Activated naive CD8-positive, alpha-beta T cell treated with anti-CD3 and anti-CD28 coated beads for 36 hours (primary cell): ENCODE measurements around the gene PABPN1L. TPM values are rescaled to one million over a fixed set of nuclear protein-coding genes. Genes with fewer than 3 reads are reported as not detected.

Experiments used
- DNase-seq: peaks from one replicate; pipeline ENCODE4 v3.0.0; 2021
- H3K27ac Mint-ChIP-seq: one replicate; pipeline ENCODE4 v1.8.0; 2022; ENCODE audit warnings: mild to moderate bottlenecking, moderate library complexity, mixed read lengths
- H3K27me3 Mint-ChIP-seq: one replicate; pipeline ENCODE4 v1.8.0; 2022; ENCODE audit warnings: mild to moderate bottlenecking, mixed read lengths
- H3K36me3 Mint-ChIP-seq: one replicate; pipeline ENCODE4 v1.8.0; 2021; ENCODE audit warnings: mild to moderate bottlenecking, mixed read lengths
- H3K4me1 Mint-ChIP-seq: one replicate; pipeline ENCODE4 v1.8.0; 2021; ENCODE audit warnings: mixed read lengths
- H3K4me3 Mint-ChIP-seq: one replicate; pipeline ENCODE4 v1.8.0; 2022; ENCODE audit warnings: mild to moderate bottlenecking, moderate library complexity, mixed read lengths
- H3K9me3 Mint-ChIP-seq: one replicate; pipeline ENCODE4 v1.8.0; 2022; ENCODE audit warnings: mixed read lengths
- total RNA-seq, 2 experiments: library from RNA; stranded (reverse); gene quantifications; one replicate each; pipeline ENCODE4 v1.2.3, GENCODE V29; 2021

Gene PABPN1L
- total RNA-seq, 2 experiments from 2014 or later: not detected

DNA sequence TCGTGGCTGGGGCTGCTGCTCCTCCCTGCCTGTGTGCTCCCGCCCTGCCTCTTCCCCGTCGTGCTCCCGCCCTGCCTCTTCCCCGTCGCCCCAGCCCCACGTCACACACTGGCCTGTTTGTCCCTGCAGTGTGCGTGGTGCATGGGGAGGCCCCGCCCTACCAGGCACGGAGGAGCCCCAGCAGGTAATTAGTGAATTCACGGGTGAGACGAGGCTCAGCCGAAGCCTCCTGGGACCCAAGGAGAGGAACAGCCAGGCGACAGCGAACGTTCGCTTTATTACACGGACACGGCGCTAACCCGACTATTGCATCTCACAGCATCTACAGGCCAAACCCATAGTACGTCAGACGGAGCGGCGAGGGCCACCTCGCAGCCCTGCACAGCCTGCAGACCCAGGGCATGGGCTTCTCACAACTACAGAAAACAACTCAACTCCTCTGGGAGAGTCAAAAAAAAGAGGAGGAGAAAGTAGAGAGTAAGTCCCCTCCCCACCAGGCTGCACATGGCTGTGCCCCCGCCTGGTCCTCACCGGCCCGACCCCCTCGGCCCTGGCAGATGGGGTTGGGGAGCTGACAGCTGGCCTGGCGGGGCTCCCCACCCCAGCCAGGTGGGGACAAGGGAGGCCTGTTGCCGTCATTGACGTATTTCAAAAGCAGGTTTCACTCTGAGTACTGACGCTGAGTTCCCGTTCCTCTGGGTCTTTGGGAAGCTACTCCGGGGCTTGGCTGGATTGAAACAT lies 4.3 kb upstream of the PABPN1L start:
- peaks cover 10% of the 10 kb centered on the region for H3K27me3 Mint-ChIP-seq
- H3K27ac Mint-ChIP-seq: no peak overlapping the region
- H3K9me3 Mint-ChIP-seq: no peaks in the 10 kb centered on the region
- H3K36me3 Mint-ChIP-seq: no peaks in the 10 kb centered on the region
- H3K4me3 Mint-ChIP-seq: peak overlapping the region; percentile 6
- no peak for DNase-seq
- no peaks in the 10 kb centered on the region for H3K4me1 Mint-ChIP-seq

GRCh38 chr16:88869673-88869980 lies 3.2 kb upstream of the PABPN1L start:
- Mint-ChIP-seq H3K4me3 (no peak overlapping the region), H3K9me3 (no peaks in the 10 kb centered on the region), H3K27me3 (peaks cover 10% of the 10 kb centered on the region), H3K4me1 (no peaks in the 10 kb centered on the region), H3K27ac (no peak overlapping the region), H3K36me3 (no peaks in the 10 kb centered on the region)
- DNase-seq: no peak

DNA sequence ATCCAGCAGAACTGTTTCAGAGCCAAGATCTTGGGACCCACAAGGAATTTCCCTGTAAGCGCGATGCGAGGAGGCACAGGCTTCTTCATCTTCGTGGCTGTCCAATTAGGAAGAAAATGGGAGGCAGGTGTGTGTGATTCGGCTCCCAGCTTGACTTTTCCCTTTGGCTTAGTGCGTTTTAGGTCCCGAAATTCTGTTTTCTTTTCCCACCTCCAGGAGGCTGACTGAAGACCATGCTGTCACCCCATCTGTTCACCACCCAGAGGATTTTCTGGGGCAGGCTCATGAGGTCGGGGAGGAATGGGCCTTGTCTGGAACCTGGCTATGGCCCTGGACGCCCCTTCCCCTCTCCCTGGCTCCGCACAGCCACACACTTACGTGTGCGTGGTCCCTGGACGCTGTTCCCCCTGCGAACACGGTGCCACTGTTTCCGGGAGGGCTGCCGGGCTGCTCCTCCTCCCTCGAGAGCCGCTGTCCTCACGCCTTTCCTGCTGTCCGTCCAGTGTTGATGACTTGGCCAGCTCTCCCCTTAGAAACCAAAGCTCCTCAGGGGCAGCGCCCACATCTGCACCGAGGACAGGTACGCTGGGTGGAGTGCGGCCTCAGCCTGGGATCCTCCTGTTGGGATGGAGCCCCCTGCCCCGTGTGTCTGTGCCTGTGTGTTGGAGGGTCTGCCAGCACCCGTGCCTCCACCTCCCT lies 2.7 kb upstream of the PABPN1L start:
- peaks cover 10% of the 10 kb centered on the region for H3K27me3 Mint-ChIP-seq
- H3K27ac Mint-ChIP-seq: no peak overlapping the region
- no peaks in the 10 kb centered on the region for H3K9me3 Mint-ChIP-seq
- H3K36me3 Mint-ChIP-seq: no peaks in the 10 kb centered on the region
- H3K4me1 Mint-ChIP-seq: no peaks in the 10 kb centered on the region
- no peak overlapping the region for H3K4me3 Mint-ChIP-seq
- no peak for DNase-seq

GRCh38 chr16:88867581-88868246 lies 1.3 kb upstream of the PABPN1L start:
- Mint-ChIP-seq H3K27ac (no peak overlapping the region), H3K36me3 (no peaks in the 10 kb centered on the region), H3K9me3 (no peaks in the 10 kb centered on the region), H3K4me1 (no peaks in the 10 kb centered on the region), H3K27me3 (peaks cover 10% of the 10 kb centered on the region), H3K4me3 (no peak overlapping the region)
- no peak for DNase-seq

DNA sequence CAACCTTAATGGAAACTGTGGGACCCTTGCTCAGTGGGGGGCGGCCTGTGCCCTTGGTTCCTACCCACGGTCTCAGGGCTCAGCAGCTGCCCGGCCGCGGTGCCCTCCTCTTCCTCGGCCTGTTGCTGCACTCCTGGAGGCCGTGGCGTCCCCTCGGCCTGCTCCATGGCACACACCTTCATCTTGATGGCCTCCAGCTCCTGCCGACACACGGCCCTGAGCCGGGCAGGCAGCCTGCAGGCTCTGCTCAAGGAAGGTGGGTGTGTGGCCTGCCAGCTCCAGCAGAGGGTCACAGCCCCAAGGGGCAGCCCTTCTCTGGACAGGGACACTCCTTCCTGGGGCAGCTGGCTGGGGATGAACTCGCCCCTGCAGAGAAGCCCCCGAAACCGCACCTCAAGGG lies 718 bp downstream of the PABPN1L start:
- Mint-ChIP-seq H3K27ac (no peak overlapping the region), H3K4me1 (no peaks in the 10 kb centered on the region), H3K9me3 (no peaks in the 10 kb centered on the region), H3K36me3 (no peaks in the 10 kb centered on the region), H3K27me3 (peaks cover 4% of the 10 kb centered on the region), H3K4me3 (no peak overlapping the region)
- no peak for DNase-seq

- H3K27me3 Mint-ChIP-seq: no peaks in the 10 kb centered on the region
- no peak overlapping the region for H3K4me3 Mint-ChIP-seq
- DNase-seq: no peak
- no peak overlapping the region for H3K27ac Mint-ChIP-seq
- no peaks in the 10 kb centered on the region for H3K36me3 Mint-ChIP-seq
- H3K9me3 Mint-ChIP-seq: no peaks in the 10 kb centered on the region
- H3K4me1 Mint-ChIP-seq: no peaks in the 10 kb centered on the region
Measured at GRCh38 chr16:88865310-88865709, 1.1 kb downstream of the PABPN1L start.

GRCh38 chr16:88864521-88864920 lies 1.9 kb downstream of the PABPN1L start:
- Mint-ChIP-seq H3K4me1 (no peaks in the 10 kb centered on the region), H3K27ac (no peak overlapping the region), H3K4me3 (no peak overlapping the region), H3K27me3 (no peaks in the 10 kb centered on the region), H3K36me3 (no peaks in the 10 kb centered on the region), H3K9me3 (no peaks in the 10 kb centered on the region)
- DNase-seq: no peak

DNA sequence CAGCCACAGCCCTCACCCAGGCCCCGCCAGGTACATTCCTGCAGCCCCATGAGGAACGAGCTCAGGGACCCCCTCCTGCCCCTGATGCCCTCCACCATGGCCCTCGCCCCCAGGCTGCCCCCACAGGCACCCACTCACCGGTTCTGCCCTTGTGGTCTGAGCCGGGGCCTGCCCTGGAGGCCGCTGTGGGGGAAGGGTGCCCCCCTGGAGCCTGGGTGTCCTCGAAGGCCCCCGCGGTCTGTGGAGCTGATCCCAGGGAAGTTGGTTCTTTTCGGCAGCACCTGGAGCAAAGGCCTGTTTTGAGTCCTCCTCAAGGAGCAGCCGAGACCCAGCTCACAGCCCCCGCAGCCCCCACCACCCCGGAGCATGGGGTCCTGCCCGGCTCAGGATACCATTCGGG lies 2.4 kb downstream of the PABPN1L start:
- Mint-ChIP-seq H3K27me3 (no peaks in the 10 kb centered on the region), H3K4me1 (no peaks in the 10 kb centered on the region), H3K27ac (no peak overlapping the region), H3K4me3 (no peak overlapping the region), H3K9me3 (no peaks in the 10 kb centered on the region), H3K36me3 (no peaks in the 10 kb centered on the region)
- no peak for DNase-seq

GRCh38 chr16:88863426-88863825 lies 3.0 kb downstream of the PABPN1L start:
- no peaks in the 10 kb centered on the region for H3K36me3 Mint-ChIP-seq
- H3K27ac Mint-ChIP-seq: no peak overlapping the region
- no peak for DNase-seq
- no peaks in the 10 kb centered on the region for H3K9me3 Mint-ChIP-seq
- H3K27me3 Mint-ChIP-seq: no peaks in the 10 kb centered on the region
- H3K4me3 Mint-ChIP-seq: no peak overlapping the region
- peaks cover 3% of the 10 kb centered on the region for H3K4me1 Mint-ChIP-seq

DNA sequence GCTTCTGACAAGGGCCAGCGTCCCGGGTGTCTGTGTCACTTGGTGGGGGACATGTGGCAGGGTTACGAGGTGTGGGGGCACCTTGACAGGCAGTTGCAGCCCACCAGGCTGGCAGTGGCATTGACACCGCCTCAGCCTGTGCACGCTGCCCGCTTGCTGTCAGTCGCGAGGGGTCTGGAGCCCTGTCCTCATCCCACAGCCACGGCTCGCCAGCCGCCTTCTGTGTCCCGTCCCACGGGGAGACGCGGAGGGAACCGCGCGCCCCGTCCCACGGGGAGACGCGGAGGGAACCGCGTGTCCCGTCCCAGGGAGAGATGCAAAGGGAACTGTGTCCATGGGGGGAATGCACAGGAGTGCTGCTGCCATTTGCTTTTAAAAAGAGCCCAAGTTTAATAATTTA lies 3.5 kb downstream of the PABPN1L start:
- no peak for DNase-seq
- Mint-ChIP-seq H3K36me3 (peaks cover under 1% of the 10 kb centered on the region), H3K27ac (no peak overlapping the region), H3K4me1 (peaks cover 7% of the 10 kb centered on the region), H3K27me3 (no peaks in the 10 kb centered on the region), H3K4me3 (no peak overlapping the region), H3K9me3 (no peaks in the 10 kb centered on the region)

GRCh38 chr16:88861359-88861758 lies 5.1 kb downstream of the PABPN1L start:
- no peak overlapping the region for H3K27ac Mint-ChIP-seq
- peaks cover 4% of the 10 kb centered on the region for H3K36me3 Mint-ChIP-seq
- H3K27me3 Mint-ChIP-seq: no peaks in the 10 kb centered on the region
- no peak for DNase-seq
- peaks cover 12% of the 10 kb centered on the region for H3K4me1 Mint-ChIP-seq
- H3K9me3 Mint-ChIP-seq: no peaks in the 10 kb centered on the region
- no peak overlapping the region for H3K4me3 Mint-ChIP-seq

DNA sequence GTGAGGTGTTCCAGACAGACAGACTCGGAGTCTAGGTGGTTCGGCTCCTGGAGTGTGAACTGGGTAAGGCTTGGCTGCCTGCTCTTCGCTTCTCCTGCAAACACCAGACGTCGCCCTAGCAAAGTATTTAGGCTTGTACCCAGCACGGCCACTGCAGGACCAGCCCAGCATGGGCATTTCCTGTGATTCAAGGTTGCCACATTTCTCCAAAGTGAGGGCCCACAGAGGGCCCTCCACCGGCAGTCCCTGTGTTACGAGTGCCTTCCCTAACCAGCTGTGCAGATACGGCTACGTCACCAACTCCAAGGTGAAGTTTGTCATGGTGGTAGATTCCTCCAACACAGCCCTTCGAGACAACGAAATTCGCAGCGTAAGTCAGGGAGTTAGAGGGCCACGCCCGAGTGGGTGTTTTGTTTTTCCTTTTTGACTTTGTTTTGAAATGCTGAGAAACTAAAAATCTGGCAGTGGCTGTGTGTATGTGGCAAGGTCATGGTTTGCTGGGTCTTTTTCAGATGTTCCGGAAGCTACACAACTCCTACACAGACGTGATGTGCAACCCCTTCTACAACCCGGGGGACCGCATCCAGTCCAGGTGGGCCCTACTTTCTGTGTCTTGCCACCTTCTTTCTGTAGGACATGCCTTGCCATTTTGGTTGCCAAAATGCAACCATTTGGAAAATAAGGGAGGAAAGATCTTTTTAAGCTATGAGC lies 6.9 kb downstream of the PABPN1L start:
- Mint-ChIP-seq H3K4me3 (no peak overlapping the region), H3K27ac (no peak overlapping the region), H3K9me3 (no peaks in the 10 kb centered on the region), H3K36me3 (peaks cover 4% of the 10 kb centered on the region), H3K27me3 (no peaks in the 10 kb centered on the region), H3K4me1 (peaks cover 22% of the 10 kb centered on the region)
- DNase-seq: no peak

- no peaks in the 10 kb centered on the region for H3K9me3 Mint-ChIP-seq
- peak overlapping the region; percentile 94 for H3K27ac Mint-ChIP-seq
- no peaks in the 10 kb centered on the region for H3K27me3 Mint-ChIP-seq
- peaks cover 22% of the 10 kb centered on the region for H3K4me1 Mint-ChIP-seq
- peak overlapping the region; percentile 99 for H3K4me3 Mint-ChIP-seq
- DNase-seq: peak; percentile 81
- H3K36me3 Mint-ChIP-seq: peaks cover 4% of the 10 kb centered on the region
Measured at GRCh38 chr16:88857728-88858339, 8.6 kb downstream of the PABPN1L start.

GRCh38 chr16:88856828-88857727 lies 9.4 kb downstream of the PABPN1L start, which contains the start of the genes GALNS and TRAPPC2L:
Gene GALNS, minus strand, starts transcription at chr16:88856947. Its CDS starts 70 bp downstream, at chr16:88856877.
Gene TRAPPC2L, plus strand, starts transcription at chr16:88857127. Its CDS starts 24 bp downstream, at chr16:88857151.
- Mint-ChIP-seq H3K36me3 (peaks cover 4% of the 10 kb centered on the region), H3K27me3 (no peaks in the 10 kb centered on the region), H3K27ac (peak within 1 kb of the TSS; percentile 94), H3K4me3 (peak within 1 kb of the TSS; percentile 99), H3K9me3 (no peaks in the 10 kb centered on the region), H3K4me1 (peaks cover 22% of the 10 kb centered on the region)
- DNase-seq: peak; percentile 99
